A673 (cell line): ENCODE data around the gene CEP164.

Experiments
- EZH2 ChIP-seq: fragments of 200-600 bp; sonication (generic); IDR thresholded peaks from 2 replicates; pipeline ENCODE4 v1.6.1; 2017; ENCODE audit warnings: borderline replicate concordance, low read depth, mild to moderate bottlenecking, mixed read lengths, antibody characterized with exemption, low read length; ENCODE audit not compliant: poor library complexity, severe bottlenecking
- TF ChIP-seq, protein P1 (sequence below): fragments of 300-800, 200-600 bp; sonication (generic); conservative IDR thresholded peaks from 2 replicates; pipeline ENCODE4 v1.5.1; 2017; ENCODE audit warnings: low read depth, mild to moderate bottlenecking, antibody characterized with exemption, low read length, moderate library complexity, mixed read lengths

DNA sequence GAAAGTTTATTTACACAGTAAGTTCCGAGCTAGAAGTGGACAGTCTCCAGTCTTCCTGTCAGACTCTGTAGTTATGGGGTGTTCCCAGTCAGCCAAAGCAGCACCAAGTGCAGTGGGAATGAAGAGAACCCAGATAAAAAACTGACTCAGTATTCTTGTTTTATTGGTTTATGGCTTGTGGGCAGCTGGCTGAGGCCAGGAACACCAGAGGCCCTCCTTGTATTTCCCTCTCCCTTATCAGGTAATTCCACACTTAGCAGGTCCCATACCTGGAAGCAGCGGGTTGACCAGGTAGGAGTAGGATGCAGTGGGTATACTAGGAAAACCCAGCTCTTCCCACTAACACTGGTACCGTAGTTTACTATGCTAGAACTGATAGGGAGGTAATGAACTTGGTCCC, 40.0 kb upstream of the CEP164 start:
- TF ChIP-seq, protein P1, sequence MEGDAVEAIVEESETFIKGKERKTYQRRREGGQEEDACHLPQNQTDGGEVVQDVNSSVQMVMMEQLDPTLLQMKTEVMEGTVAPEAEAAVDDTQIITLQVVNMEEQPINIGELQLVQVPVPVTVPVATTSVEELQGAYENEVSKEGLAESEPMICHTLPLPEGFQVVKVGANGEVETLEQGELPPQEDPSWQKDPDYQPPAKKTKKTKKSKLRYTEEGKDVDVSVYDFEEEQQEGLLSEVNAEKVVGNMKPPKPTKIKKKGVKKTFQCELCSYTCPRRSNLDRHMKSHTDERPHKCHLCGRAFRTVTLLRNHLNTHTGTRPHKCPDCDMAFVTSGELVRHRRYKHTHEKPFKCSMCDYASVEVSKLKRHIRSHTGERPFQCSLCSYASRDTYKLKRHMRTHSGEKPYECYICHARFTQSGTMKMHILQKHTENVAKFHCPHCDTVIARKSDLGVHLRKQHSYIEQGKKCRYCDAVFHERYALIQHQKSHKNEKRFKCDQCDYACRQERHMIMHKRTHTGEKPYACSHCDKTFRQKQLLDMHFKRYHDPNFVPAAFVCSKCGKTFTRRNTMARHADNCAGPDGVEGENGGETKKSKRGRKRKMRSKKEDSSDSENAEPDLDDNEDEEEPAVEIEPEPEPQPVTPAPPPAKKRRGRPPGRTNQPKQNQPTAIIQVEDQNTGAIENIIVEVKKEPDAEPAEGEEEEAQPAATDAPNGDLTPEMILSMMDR: no peak
- TF ChIP-seq EZH2: no peak
